Measurements from ENCODE around the gene AICDA.
"Not testable (repeated sequence)": the region's sequence is repeated elsewhere in the genome, so short reads cannot be mapped to it uniquely, and the experiment has no call there.

Gene AICDA

DNA sequence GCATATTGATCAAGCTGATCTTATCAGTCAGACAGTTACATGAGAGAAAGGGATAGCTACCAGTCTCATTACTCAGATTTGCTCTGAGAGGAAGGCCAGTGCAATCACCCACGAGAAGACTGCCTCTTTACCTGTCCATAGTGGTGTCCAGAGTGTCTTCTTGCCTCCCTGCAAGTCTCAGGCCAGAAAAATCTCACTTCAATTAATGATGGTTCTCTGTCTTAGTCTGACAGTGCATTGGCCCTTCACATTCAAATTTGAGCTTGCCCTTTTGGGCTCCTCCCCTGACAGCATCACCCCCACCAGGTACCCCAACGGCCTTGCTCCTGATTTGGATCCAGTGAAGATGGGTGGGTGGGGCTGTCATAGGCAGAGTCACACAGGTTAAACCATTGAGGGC lies at the start of gene AICDA:
TSS of gene AICDA (minus strand) at position 231 of the 400 bp plus-strand sequence. CDS start at position 139, 92 bp downstream.
- DNase-seq, result no peak

DNA sequence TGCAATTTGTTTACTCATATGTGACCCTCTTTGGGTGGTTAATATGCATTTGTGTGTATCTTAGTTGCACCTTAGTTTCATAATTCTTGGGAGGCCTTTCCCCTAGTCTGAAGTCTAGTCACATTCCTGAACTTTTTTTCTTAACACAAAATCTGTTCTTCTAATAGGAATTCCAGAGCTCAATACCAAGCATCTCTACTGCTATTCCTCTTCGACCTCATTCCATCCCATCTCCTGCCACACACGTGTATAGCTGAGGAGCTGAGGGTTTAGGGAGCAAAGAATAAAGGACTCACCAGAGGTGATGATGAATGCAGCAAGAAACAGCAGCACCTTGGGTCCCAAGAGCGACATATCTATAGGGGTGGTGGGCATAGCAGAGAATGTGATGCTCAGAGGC lies 49.1 kb upstream of the AICDA start:
- no peak for DNase-seq

DNA sequence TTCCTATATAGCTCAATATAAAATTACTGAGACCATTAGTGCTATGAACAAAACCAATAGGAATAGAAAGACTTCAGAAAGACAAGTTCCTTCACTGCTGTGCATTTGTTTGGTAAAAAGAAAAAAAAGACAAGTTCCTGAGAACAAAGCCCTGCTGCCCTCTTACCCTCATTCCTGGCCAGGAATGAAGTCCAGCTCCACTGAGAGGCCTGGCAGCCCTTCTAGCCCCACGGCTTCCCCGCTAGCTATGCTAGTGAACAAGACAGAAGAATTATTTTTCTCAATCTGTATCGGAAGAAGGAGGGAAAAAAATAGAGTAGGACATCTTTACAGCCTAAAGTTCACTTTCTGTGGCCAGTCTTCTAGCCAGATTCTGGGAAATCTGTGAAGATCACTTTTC lies 48.4 kb upstream of the AICDA start:
- DNase-seq, result no peak

DNA sequence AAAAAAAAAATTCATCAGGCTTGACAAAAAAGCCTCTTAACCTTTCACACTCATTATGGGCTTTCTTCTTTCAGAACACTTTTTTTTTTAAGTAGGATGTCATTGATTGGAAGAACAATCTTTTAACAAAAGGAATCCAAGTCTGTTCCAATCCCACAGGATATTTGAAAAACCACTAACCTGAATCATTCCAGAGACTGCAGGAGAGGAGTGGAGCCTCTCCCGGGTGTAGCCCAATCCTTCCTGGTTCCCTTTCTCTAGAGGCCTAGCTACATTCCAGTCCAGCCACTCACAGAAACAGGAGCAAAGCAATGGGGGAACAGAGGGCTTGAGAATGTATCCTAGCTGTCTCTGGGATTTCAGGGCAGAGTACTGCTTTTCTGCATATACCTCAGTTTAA lies 45.7 kb upstream of the AICDA start:
- DNase-seq, result no peak

DNA sequence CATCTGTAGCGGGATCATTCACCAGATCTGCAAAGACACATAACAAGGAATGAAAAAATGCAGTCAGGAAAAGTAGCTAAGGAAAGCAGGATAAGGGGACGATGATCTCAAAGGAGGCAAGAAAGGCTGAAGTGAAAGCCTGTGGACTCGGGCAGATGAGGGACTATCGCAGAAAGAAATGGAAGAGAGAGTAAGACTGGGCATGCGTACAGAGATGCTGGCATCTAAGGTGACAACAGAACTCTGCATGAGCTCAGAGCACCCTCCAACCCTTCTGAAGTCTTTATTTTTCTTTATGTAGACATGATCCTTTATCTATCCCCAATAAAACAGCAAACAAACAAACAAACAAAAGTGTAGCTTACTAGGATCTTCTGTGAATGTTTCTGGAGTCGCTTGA lies 42.8 kb upstream of the AICDA start:
- DNase-seq, result no peak

DNA sequence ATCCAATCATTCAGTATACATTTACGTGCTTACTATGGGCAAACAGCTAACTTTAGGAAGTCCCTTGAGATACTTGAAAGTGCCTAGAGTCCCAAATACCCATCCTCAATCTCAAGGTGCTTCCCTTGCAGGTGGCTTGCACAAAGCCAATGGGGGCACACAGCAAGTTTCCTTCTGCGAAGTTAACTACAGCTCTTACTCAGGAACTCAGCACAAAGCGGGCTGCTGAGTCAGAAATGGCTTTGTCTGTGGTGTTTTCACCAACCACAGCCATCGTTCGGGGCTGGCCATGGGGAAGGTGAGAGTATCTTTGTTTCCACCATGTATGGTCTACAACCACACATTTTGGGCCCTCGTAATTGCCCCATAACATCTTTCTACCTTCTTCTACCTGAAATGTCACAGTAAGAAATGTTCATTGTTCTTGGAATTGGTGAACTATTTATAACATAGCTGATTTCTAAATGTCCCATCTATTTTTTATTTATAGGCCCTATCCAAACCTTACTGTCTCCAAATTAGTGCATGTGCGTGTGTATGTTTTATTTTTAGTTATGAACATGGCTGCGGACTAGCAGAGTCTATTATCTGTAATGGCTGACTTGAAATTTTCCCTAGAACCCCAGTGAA lies 36.0 kb upstream of the AICDA start:
- no peak for DNase-seq

DNA sequence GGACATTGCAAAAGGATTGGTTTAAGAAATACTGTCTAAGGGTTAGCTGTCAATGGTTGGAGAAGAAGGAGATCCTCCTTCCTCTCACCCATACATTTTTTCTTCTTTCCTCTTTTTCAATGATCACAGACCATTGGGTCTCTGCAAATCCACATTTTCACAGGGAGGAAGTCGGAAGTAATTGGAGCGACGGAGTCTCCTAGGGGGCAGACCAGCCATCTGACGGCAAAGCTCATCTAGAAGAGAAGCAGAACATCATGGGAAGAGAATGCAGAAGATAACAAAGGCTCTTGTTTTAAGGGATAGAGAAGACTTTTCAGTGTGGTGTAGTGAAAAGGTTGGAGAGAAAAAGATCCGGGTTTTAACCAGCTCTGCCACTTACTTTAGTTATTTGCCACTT lies 35.3 kb upstream of the AICDA start:
- DNase-seq, result no peak

DNA sequence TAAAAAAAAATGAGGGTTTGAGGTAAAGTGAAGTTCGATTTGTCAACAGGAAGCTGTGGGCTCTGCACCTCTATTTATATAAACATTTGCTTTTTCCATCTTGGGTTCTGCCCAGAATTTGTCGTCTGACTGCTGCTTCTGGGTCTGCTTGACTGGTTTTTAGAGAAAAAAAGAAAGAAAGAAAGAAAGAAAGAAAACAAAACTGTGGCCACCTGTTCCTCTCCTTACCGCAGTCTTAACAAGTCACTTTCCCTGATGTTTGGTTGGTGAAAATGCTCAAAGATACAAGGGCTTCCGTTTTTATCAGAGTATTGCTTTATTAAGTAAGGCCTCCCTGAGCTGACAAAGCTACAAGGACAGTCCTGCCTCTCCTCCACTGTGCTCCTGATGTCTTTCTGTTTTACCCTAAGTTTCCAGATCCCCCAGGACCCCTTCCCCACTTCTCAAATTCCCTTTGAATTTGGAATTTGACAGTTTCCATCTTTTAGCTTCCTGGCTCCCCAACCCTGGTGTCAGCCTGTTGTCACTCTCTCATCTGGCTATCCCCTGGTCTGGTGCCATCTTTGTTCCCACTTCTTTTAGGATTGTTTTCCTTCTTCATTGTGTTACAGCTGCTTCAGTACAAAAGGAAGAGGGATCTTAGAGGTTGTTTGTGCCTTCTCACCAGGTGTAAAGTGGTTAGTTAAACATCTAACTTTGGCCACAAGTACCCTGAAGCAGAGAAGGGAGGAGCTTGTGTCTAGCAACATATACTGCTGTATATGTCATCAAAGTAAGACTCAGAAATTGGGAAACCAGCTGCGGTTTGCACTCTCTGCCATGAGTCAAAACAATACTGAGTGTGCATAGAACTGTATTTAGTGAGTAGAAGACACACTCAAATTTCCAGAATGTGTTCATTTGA lies 31.9 kb upstream of the AICDA start:
- no peak for DNase-seq

DNA sequence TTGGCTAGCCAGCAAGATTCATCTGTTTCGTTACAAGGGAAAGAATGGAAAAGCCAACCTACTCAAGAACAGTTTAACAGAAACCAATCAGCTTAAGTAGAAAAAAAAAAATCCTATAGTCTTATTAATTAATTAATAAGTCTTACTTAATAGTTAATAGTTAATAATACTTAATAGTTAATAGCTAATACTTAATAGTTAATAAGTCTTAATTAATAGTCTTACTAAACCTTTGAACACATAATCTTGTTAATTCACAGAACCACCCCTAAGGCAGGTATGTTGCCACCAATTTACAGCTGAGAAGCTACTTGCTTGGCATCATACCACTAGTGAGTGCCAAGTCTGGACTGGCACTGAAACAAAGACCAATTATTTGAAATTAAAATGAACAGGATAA lies 30.1 kb upstream of the AICDA start:
- DNase-seq, result no peak

DNA sequence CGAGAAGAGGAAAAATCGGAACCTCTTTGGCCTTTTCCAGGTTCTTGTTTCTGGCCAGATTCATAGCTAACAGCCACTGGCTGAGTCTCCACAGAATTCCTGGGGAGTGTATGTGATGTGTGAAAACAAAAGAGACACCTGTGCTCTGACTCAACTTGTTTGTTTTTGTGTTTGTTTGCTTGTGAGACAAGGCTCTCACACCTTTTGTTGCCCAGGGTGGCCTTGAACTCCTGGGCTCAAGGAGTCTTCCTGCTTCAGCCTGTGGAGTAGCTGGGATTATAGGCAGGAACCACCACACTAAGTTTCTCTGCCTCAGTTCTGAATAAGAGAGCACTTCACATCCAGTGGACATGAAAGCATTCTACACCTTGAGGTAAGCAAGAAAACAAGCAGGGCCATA lies 27.3 kb upstream of the AICDA start:
- DNase-seq, result no peak

DNA sequence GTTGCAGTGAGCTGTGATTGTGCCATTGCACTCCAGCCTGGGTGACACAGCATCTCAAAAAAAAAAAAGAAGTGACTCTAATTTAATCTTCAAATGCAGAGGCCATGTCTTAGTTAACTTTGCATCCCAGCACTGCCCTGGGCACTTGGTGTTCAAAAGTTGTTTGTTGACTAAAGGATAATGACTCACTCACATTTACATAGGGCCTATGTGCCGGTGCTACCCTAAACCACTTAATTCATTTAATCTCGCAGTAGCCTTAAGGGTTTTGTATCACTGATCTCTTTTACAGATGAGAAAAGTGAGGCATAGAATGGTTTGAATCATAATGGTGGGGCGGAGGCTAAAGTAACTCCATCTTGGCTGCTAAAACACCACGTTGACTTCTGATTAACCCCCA lies 26.3 kb upstream of the AICDA start:
- no peak for DNase-seq

DNA sequence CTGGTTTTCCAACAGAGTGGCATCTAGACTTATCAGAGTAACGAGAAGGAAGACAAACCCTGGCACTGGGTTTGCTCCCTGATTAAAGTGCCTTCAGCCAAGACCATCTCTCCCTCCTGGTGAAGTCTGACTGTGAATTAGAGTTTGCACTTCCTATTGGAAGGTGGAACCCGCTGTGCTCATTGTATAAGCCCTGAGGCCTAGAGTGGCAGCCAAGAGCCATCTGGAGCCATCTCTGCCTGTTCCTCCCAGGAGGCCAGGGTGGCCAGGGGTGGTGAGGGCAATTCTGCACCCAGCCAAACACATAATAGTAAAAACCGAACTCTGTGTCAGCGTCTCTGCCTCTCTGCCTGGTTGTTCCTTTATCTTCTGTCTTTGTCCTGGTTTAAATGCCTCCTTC lies 25.0 kb upstream of the AICDA start:
- no peak for DNase-seq

DNA sequence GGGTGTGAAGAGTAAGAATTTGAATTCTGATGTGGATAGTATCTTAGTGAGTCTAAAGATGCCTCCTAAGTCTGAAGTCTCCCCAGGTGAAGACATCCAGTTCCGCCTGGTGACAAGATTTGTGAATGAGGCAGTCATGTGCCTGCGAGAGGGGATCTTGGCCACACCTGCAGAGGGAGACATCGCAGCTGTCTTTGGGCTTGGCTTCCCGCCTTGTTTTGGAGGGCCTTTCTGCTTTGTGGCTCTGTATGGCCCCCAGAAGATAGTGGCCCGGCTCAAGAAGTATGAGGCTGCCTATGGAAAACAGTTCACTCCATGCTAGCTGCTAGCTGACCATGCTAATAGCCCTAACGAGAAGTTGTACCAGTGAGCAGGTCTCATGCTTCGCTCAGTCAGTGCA lies 24.6 kb upstream of the AICDA start:
- no peak for DNase-seq

DNA sequence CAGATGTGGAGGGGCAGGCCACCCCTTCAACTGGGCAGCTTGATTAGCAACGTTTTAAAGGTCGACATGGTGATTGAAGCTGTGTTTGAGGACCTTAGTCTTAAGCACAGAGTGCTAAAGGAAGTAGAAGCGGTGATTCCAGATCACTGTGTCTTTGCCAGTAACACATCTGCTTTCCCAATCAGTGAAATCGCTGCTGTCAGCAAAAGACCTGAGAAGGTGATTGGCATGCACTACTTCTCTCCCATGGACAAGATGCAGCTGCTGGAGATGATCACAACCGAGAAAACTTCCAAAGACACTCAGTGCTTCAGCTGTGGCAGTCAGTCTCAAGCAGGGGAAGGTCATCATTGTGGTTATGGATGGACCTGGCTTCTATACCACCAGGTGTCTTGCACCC lies 23.9 kb upstream of the AICDA start:
- DNase-seq, result no peak

DNA sequence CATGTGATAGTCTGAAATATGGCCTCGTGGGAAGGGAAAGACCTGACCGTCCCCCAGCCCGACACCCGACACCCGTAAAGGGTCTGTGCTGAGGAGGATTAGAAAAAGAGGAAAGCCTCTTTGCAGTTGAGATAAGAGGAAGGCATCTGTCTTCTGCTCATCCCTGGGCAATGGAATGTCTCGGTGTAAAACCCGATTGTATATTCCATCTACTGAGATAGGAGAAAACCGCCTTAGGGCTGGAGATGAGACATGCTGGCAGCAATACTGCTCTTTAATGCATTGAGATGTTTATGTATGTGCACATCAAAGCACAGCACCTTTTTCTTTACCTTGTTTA lies 23.3 kb upstream of the AICDA start:
- DNase-seq, result not testable (repeated sequence)

DNA sequence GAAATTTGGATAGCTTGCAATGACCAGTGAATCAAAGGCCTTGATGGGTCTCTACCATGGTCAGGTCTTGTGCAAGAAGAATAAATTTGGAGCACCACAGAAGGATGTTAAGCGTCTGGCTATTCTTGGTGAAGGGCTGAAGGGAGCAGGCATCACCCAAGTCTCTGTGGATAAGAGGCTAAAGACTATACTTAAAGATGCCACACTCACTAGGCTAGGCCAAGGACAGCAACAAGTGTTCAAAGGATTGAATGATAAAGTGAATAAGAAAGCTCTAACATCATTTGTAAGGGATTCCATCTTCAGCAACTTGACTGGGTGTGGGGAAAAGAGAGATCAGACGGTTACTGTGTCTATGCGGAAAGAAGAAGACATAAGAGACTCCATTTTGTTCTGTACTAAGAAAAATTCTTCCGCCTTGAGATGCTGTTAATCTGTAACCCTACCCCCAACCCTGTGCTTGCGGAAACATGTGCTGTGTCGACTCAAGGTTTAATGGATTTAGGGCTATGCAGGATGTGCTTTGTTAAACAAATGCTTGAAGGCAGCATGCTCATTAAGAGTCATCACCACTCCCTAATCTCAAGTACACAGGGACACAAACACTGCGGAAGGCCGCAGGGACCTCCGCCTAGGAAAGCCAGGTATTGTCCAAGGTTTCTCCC lies 22.8 kb upstream of the AICDA start:
- DNase-seq, result not testable (repeated sequence)

DNA sequence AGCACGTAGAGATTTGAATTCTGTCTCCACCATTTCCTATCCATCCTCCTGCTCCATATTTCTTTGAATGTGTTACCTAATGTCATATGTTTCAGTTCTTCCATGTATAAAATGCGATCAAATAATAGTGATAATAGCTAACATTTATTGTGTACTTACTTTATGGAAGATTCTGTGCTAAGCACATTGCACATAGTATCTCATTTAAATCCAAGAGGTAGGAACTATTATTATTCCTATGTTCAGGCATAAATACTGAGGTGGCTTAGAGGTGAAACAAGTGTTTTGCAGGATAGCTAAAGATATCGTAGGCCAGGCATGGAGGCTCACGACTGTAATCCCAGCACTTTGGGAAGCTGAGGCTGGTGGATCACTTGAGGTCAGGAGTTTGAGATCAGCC lies 17.5 kb upstream of the AICDA start:
- no peak for DNase-seq

DNA sequence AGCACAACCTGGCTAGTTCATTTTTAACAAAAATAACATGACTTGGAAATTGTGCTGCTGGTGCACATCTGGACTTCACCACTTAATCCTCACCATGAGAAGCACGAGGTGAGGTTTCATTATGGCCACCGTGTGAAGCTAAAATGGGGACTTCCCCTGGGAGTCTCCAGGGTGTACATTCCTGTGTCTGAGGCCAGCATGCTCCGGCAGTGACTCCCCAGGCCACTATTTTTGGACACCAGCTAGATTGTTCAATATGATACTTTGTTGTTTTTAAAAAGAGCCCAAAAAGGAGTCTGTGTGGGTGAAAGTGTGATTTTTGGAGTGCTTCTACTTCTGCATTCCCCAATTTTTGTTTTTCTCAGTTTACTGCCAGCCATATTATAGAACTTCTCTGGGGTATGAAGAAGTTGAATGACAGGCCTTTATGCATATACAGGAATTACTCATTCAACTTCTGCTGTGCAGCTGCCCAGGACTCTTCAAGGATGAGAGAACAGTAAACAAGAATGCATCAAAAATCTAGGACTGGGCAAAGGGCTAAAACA lies 16.9 kb upstream of the AICDA start:
- DNase-seq, result no peak

DNA sequence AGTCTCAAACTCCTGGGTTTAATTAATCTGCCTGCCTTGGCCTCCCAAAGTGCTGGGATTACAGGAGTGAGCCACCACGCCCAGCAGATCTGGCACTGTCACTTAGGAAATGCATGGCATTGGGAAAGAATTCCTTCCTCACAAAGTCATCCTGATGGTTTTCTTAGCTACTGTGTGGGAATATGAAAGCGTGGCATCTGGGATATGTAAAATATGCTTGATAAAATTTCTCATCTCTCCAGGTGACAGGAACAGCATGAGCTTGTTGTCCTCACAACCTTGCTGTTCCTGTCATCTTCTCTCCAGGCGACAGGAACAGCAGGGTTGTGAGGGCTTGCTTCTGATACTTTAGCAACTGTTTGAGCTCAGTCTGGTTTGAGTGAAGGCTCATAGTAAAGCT lies 16.1 kb upstream of the AICDA start:
- no peak for DNase-seq

DNA sequence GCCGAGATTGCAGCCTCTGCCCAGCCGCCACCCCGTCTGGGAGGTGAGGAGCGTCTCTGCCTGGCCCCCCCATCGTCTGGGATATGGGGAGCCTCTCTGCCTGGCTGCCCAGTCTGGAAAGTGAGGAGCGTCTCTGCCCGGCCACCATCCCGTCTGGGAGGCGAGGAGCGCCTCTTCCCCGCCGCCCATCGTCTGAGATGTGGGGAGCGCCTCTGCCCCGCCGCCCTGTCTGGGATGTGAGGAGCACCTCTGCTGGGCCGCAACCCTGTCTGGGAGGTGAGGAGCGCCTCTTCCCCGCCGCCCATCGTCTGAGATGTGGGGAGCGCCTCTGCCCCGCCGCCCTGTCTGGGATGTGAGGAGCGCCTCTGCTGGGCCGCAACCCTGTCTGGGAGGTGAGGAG lies 12.1 kb upstream of the AICDA start:
- DNase-seq, result not testable (repeated sequence)

DNA sequence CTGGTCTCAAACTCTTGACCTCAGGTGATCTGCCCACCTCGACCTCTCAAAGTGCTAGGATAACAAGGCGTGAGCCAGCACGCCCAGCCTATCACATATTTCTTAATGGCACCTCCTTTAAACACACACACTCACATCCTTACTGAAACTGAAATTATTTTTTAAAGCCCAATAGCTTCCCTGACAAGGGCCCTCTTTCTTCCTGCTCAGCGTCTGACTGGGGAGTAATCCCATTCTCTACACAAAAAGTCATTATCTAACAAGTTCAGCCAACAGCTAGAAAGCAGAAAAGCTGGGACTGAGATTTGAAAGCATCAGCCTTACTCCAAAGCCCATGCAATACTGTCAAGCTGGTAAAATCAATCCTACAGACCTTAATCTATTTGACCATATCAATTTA lies 10.0 kb upstream of the AICDA start:
- DNase-seq, result no peak

DNA sequence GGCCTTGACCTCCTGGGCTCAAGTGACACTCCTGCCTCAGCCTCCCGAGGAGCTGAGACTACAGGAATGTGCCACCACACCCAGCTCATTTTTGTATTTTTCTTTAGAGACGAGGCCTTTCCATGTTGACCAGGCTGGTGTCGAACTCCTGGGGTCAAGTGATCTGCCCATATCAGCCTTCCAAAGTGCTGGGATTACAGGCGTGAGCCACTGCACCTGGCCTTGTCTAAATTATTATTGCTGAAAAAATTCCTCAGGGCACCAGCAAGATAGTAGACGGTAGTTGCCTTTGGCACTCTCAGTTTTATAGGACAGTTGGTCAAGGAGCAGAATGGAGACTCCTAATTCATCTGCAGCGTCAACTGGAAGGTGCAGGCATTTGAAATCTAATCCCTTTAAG lies 2.5 kb upstream of the AICDA start:
- no peak for DNase-seq

DNA sequence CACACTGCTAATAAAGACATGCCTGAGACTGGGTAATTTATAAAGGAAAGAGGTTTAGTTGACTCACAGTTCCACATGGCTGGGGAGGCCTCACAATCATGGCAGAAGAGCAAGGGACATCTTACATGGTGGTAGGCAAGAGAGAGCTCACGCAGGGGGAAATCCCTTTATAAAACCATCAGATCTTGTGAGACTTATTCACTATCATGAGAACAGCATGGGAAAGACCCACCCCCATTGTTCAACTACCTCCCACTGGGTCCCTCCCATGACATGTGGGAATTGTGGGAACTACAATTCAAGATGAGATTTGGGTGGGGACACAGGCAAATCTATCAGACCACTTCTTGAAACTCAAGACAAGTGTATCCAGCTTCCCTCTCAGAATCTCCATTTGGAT lies 1.2 kb upstream of the AICDA start:
- not testable (repeated sequence) for DNase-seq

DNA sequence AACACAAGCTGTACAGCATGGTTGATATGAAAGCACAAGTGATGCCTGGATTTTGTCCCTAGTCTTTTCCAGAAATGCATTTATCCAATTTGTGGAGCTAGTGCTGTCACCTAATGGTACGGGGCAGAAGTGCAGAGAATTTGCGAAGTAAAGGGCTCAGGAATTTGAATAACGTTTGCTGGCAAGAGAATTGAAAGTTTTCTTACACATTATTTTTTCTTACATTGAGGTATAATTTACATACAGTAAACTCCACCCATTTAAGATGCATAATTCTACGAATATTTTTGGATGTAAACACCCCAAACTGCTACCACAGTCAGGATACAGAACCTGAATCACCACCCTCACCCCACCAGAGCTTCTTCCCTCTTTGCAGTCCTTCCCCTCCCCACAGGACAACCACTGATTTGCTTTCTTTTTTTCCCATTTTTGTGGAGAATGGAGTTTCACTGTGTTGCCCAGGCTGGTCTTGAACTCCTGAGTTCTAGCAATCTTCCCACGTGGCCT lies 3.5 kb downstream of the AICDA start:
- peak in 1 of 2 experiments; percentile 6 for DNase-seq

Measured in NCI-H446 (cell line).